ENCODE data around the gene NAA80. TPM values are rescaled to one million over a fixed set of nuclear protein-coding genes. Genes with fewer than 3 reads are reported as not detected.
"Not testable (repeated sequence)": the region's sequence is repeated elsewhere in the genome, so short reads cannot be mapped to it uniquely, and the experiment has no call there.

The NAA80 gene
- total RNA-seq, 2 donors from 2014 or later = 4.4 to 11.2 TPM

DNA sequence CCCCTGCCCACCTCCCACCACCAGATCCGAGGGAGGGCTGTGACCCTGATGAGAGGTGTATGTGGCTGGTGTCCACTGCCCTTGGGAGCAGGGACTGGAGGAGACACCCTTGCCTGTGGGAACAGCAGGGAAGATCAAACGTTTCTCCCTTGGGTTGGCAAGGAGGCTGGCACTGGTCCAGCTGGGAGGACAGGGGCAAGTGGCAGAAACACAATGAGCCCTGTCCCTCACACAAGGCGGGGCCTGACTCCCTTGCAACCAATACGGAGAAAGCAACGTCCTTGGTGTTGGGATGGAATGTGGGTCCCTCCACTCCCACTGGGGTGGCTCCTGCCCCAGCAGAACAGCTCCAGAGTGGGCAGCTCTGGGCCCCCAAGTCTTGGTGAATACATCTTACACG is 18.1 kb upstream of the NAA80 start:
- ATAC-seq = no peak
- no peaks in the 10 kb centered on the region for H3K27me3 ChIP-seq
- H3K4me3 ChIP-seq = no peak overlapping the region
- H3K36me3 ChIP-seq (replicated peaks in 1 of 2; ENCODE audit: insufficient read depth in 1 of 2, low read depth in 2 of 2) = peaks cover 0 to 5% of the 10 kb centered on the region in 2 donors
- 61 to 64% methylated on average over 5 to 6 of the region's 6 CpGs for WGBS, 2 donors
- DNase-seq = no peak
- intact Hi-C loops (cut with DNase I) = no loop called here
- TF ChIP-seq POLR2A (IDR thresholded peaks at IDR 0.05) = no peak
- TF ChIP-seq, protein P1, sequence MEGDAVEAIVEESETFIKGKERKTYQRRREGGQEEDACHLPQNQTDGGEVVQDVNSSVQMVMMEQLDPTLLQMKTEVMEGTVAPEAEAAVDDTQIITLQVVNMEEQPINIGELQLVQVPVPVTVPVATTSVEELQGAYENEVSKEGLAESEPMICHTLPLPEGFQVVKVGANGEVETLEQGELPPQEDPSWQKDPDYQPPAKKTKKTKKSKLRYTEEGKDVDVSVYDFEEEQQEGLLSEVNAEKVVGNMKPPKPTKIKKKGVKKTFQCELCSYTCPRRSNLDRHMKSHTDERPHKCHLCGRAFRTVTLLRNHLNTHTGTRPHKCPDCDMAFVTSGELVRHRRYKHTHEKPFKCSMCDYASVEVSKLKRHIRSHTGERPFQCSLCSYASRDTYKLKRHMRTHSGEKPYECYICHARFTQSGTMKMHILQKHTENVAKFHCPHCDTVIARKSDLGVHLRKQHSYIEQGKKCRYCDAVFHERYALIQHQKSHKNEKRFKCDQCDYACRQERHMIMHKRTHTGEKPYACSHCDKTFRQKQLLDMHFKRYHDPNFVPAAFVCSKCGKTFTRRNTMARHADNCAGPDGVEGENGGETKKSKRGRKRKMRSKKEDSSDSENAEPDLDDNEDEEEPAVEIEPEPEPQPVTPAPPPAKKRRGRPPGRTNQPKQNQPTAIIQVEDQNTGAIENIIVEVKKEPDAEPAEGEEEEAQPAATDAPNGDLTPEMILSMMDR (IDR thresholded peaks at IDR 0.05) = no peak
- H3K27ac ChIP-seq = peak overlapping the region in 1 of 4 donors; percentile 23
- no peaks in the 10 kb centered on the region for H3K9me3 ChIP-seq
- peaks cover 43% of the 10 kb centered on the region for H3K4me1 ChIP-seq

DNA sequence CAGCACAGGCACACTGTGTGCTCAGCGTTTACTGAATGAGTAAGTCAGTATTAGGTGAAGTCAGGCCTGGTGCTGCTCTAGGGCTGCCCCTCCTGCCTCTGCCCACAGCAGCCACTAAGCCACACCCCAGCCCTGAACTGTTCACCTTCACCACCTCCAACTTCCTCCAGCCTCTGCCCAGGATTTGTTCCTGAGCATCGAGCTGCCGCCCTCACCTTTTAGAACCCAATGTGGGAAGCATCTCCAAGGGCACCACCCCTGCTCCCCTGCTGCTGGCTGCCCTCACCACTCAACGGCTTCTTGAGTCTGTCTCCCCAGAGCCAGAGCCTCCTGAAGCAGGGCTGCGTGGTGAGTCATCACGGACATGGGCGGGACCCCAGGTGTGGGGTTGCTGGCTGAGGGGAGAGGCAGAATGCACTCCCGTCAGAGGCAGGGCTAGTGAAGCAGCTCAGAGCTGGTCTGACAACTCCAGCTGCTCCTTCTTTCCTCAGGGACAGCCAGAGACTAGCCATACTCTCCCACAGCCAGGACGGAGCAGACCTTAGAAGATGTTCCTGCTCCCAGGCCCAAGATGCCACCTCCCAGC is 17.5 kb upstream of the NAA80 start:
- WGBS, 2 donors = 65 to 75% methylated on average over 2 to 9 of the region's 9 CpGs
- H3K4me3 ChIP-seq = no peak overlapping the region
- no peak for ATAC-seq

DNA sequence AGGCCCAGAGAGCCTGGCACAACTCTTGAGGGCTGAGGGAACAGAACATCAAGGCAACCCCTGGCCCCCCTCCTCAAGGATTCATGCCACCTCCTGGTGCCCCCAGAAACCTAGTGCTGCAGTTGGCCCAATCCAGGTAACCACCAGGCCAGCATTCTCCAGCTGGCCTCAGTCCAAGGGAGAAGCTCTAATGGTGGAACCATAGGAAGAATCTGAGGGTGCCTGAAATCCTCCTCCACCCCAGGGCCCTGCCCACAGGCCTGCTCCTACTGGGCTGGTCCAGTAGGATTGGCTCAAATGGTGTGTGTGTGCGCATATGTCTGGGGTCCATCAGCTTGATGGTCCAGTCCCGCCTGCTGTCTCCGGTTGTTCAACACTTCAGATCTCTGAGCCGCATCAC is 15.6 kb upstream of the NAA80 start:
- Histone ChIP-seq H3K27me3 (no peaks in the 10 kb centered on the region), H3K4me3 (no peak overlapping the region), H3K4me1 (peaks cover 27% of the 10 kb centered on the region), H3K36me3 (replicated peaks in 1 of 2; ENCODE audit: insufficient read depth in 1 of 2, low read depth in 2 of 2) (peaks cover 0 to 5% of the 10 kb centered on the region in 2 donors), H3K9me3 (no peaks in the 10 kb centered on the region), H3K27ac (no peak overlapping the region)
- intact Hi-C loops (cut with DNase I) = no loop called here
- ATAC-seq (no peak), DNase-seq (no peak)
- 90 to 95% methylated on average over 4 of the region's 4 CpGs for WGBS, 2 donors
- no peak for TF ChIP-seq POLR2A (IDR thresholded peaks at IDR 0.05)
- TF ChIP-seq, protein P1 (IDR thresholded peaks at IDR 0.05) = no peak

More for the DNA sequence above, 17.5 kb upstream of the NAA80 start:
- Histone ChIP-seq H3K27me3 (no peaks in the 10 kb centered on the region), H3K36me3 (replicated peaks in 1 of 2; ENCODE audit: insufficient read depth in 1 of 2, low read depth in 2 of 2) (peaks cover 0 to 5% of the 10 kb centered on the region in 2 donors), H3K4me1 (peaks cover 37% of the 10 kb centered on the region), H3K27ac (peak overlapping the region in 1 of 4 donors; percentile 23), H3K9me3 (no peaks in the 10 kb centered on the region)
- DNase-seq = no peak
- TF ChIP-seq, protein P1 (IDR thresholded peaks at IDR 0.05) = no peak
- TF ChIP-seq POLR2A (IDR thresholded peaks at IDR 0.05) = peak in 1 of 3 donors; percentile 19
- intact Hi-C loops (cut with DNase I) = no loop called here

DNA sequence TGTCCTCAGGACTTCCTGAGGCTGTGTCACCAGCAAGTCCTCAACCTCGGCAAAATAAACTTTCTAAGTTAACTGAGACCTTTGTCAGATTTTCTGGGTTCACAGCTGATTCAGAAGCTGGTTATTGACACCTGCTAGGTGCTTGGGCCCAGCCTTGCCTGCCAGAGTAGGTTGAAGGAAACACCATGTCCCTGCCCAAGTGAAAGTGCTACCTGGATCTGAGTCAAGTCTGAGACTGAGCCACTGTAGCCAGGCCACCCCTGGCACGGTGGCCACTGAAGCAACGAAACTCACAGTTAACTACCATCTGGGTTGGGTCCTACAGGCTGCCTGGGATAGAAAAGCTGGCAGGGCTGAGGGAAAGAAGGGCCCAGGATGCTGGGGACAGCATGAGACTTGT is 15.1 kb upstream of the NAA80 start:
- intact Hi-C loops (cut with DNase I) = no loop called here
- no peaks in the 10 kb centered on the region for H3K9me3 ChIP-seq
- ATAC-seq (no peak), DNase-seq (peak in 1 of 4 donors; percentile 18)
- peaks cover 27% of the 10 kb centered on the region for H3K4me1 ChIP-seq
- H3K27me3 ChIP-seq = no peaks in the 10 kb centered on the region
- H3K4me3 ChIP-seq = no peak overlapping the region
- 67 to 72% methylated on average over 3 of the region's 3 CpGs for WGBS, 2 donors
- H3K36me3 ChIP-seq (replicated peaks in 1 of 2; ENCODE audit: insufficient read depth in 1 of 2, low read depth in 2 of 2) = peaks cover 0 to 5% of the 10 kb centered on the region in 2 donors
- H3K27ac ChIP-seq = no peak overlapping the region
- TF ChIP-seq POLR2A (IDR thresholded peaks at IDR 0.05) = no peak
- TF ChIP-seq, protein P1 (IDR thresholded peaks at IDR 0.05) = no peak

DNA sequence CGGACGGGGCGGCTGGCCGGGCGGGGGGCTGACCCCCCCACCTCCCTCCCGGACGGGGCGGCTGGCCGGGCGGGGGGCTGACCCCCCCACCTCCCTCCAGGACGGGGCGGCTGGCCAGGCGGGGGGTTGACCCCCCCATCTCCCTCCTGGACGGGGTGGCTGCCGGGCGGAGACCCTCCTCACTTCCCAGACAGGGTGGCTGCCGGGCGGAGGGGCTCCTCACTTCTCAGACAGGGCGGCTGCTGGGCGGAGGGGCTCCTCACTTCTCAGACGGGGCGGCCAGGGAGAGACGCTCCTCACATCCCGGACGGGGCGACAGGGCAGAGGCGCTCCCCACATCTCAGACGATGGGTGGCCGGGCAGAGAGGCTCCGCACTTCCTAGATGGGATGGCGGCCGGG is 12.8 kb upstream of the NAA80 start:
- H3K27me3 ChIP-seq; H3K27ac ChIP-seq; H3K36me3 ChIP-seq (replicated peaks in 1 of 2; ENCODE audit: insufficient read depth in 1 of 2, low read depth in 2 of 2); H3K4me3 ChIP-seq; ATAC-seq; DNase-seq; intact Hi-C loops (cut with DNase I); H3K9me3 ChIP-seq; H3K4me1 ChIP-seq: not testable (repeated sequence)
- WGBS, 2 donors = 81% methylated on average over 4 of the region's 32 CpGs; no CpG with 5 or more reads in 1 of the 2 donors

Data from body of pancreas (tissue), 4 donors.